Lung (tissue), 12 donors: ENCODE data around the gene HDAC8. TPM values are rescaled to one million over a fixed set of nuclear protein-coding genes. Genes with fewer than 3 reads are reported as not detected.
"Not testable (repeated sequence)": the region's sequence is repeated elsewhere in the genome, so short reads cannot be mapped to it uniquely, and the experiment has no call there.

Experiments used
- ATAC-seq: fragments of 200-7000 bp; cut with Tn5 transposase; one replicate; pipeline ENCODE4 v1.9.1; 2020; ENCODE audit warnings: moderate number of reproducible peaks; ENCODE audit not compliant: insufficient read depth, low FRiP score
- DNase-seq, 3 donors: peaks; one replicate each; pipeline ENCODE4 v3.0.0-alpha.2; 2013 to 2017
- H3K27ac ChIP-seq, 2 donors: one replicate each; pipeline ENCODE4 v1.5.1; 2013; ENCODE audit warnings: mild to moderate bottlenecking in 2 of 2, moderate library complexity in 2 of 2, control low read depth in 1 of 2, inconsistent platforms in 1 of 2, low read depth in 1 of 2, low read length in 1 of 2
- H3K27me3 ChIP-seq, 3 donors: one replicate each; pipeline ENCODE4 v1.5.1; 2013; ENCODE audit warnings: low read length in 2 of 3; ENCODE audit not compliant: control insufficient read depth in 3 of 3, insufficient read depth in 3 of 3
- H3K36me3 ChIP-seq, 4 donors: one replicate each; pipeline ENCODE4 v1.5.1; 2013; ENCODE audit warnings: low read length in 4 of 4, mild to moderate bottlenecking in 1 of 4, moderate library complexity in 1 of 4; ENCODE audit not compliant: control insufficient read depth in 4 of 4, insufficient read depth in 4 of 4
- H3K4me1 ChIP-seq, 5 donors: one replicate each; pipeline ENCODE4 v1.5.1; 2013; ENCODE audit warnings: low read length in 5 of 5, mild to moderate bottlenecking in 2 of 5, moderate library complexity in 1 of 5; ENCODE audit not compliant: control insufficient read depth in 5 of 5, insufficient read depth in 5 of 5
- H3K4me3 ChIP-seq: one replicate; pipeline ENCODE4 v1.5.1; 2013; ENCODE audit warnings: mild to moderate bottlenecking, control low read depth, moderate library complexity
- H3K9ac ChIP-seq, 2 donors: one replicate each; pipeline ENCODE4 v1.5.1; 2013; ENCODE audit warnings: low read length in 2 of 2, control low read depth in 1 of 2; ENCODE audit not compliant: insufficient read depth in 1 of 2
- H3K9me3 ChIP-seq, 4 donors: one replicate each; pipeline ENCODE4 v1.5.1; 2013; ENCODE audit warnings: low read length in 3 of 4, mild to moderate bottlenecking in 1 of 4, moderate library complexity in 1 of 4; ENCODE audit not compliant: control insufficient read depth in 4 of 4, insufficient read depth in 3 of 4
- WGBS, 2 donors: extraction: QIAGEN DNeasy Blood & Tissue Kit; methylation state at CpG; one replicate each; pipeline ENCODE4 v1.1.7; 2013; 5-methylcytosine and 5-hydroxymethylcytosine counted together
- polyA plus RNA-seq, 2 donors: library from polyadenylated mRNA; stranded (reverse); fragments of 200-250 nt; gene quantifications; one replicate each; pipeline ENCODE4 v1.2.1, GENCODE V29; 2013
- total RNA-seq, 2 donors: library from RNA; depleted of rRNA in 1 of 2; stranded (reverse); fragments of >200 nt in 1 of 2; gene quantifications; one replicate each; pipeline ENCODE4 v1.2.1, GENCODE V29; 2014 to 2021
- TF ChIP-seq, protein P1 (sequence below): IDR thresholded peaks from 2 replicates; pipeline ENCODE4 v1.5.1; 2012; ENCODE audit warnings: mild to moderate bottlenecking; ENCODE audit errors: control extremely low read depth, extremely low read depth
- donor health status: control.
- donor health status: control.
- donor health status: Bipolar disorder and iron deficiency.
- donor health status: healthy.
- donor health status: DM: yes; HTN: yes; CAD: no.

HDAC8 gene
- total and polyA plus RNA-seq, 4 donors, result 17.4 to 60.6 (median 38.5) TPM

DNA sequence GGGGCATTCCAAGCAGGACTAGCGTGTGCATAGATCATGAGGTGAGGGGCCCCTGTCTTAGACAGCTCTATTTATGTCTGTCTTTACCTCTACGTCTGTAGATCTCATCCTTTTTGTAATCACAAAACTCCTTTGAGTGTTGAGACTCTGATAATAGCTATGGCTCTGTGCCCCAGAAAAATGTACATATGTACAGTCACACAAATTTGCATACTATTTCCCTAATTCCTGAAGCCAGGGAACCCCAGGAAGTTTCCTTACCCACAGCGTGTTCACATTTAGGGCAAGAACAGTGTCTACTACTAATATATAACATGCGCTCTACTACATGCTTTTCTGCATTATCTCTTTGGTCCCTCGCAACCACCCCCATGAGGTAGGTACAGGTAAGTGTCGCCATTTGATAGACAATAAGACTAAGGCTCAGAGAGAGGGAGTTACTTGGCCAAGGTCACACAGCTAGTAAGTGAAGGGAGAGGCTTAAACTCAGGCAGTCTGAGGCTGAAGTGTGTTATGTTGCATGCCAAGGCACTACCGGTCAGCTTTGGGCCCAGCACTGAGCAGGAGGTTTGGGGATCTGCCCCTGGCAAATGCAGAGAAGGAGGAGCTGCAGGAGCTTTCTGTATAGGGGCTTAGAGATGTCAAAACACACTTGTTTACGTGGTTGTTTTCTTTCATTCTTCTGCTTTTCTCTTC, 245.9 kb downstream of the HDAC8 start:
- Histone ChIP-seq H3K9me3 (peaks cover 0 to 6% (median 0%) of the 10 kb centered on the region in 4 donors), H3K36me3 (peaks cover 0 to 2% (median 0%) of the 10 kb centered on the region in 4 donors), H3K4me1 (no peaks in the 10 kb centered on the region), H3K4me3 (no peak overlapping the region), H3K27me3 (peaks cover 0 to 32% (median 10%) of the 10 kb centered on the region in 3 donors), H3K9ac (no peak overlapping the region), H3K27ac (no peak overlapping the region)
- no peak for ATAC-seq
- WGBS, 2 donors, result 74 to 83% methylated on average over 8 of the region's 8 CpGs
- DNase-seq, result no peak
- TF ChIP-seq, protein P1, sequence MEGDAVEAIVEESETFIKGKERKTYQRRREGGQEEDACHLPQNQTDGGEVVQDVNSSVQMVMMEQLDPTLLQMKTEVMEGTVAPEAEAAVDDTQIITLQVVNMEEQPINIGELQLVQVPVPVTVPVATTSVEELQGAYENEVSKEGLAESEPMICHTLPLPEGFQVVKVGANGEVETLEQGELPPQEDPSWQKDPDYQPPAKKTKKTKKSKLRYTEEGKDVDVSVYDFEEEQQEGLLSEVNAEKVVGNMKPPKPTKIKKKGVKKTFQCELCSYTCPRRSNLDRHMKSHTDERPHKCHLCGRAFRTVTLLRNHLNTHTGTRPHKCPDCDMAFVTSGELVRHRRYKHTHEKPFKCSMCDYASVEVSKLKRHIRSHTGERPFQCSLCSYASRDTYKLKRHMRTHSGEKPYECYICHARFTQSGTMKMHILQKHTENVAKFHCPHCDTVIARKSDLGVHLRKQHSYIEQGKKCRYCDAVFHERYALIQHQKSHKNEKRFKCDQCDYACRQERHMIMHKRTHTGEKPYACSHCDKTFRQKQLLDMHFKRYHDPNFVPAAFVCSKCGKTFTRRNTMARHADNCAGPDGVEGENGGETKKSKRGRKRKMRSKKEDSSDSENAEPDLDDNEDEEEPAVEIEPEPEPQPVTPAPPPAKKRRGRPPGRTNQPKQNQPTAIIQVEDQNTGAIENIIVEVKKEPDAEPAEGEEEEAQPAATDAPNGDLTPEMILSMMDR, result no peak

DNA sequence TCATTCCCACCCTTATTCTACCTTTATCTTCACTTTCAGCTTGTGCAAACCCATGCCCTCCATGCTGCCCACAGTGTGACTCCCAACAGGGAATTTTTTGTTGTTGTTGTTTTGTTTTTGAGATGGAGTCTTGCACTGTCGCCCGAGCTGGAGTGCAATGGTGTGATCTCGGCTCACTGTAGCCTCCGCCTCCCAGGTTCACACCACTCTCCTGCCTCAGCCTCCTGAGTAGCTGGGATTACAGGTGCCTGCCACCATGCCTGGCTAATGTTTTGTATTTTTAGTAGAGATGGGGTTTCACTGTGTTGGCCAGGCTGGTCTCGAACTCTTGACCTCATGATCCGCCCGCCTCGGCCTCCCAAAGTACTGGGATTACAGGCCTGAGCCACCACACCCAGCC, 253.0 kb downstream of the HDAC8 start:
- not testable (repeated sequence) for H3K4me1 ChIP-seq, H3K36me3 ChIP-seq, H3K9me3 ChIP-seq, H3K9ac ChIP-seq, ATAC-seq, DNase-seq, H3K27ac ChIP-seq, H3K4me3 ChIP-seq
- H3K27me3 ChIP-seq, result peaks cover 7 to 26% (median 19%) of the 10 kb centered on the region in 3 donors
- 95 to 100% methylated on average over 8 of the region's 8 CpGs for WGBS, 2 donors

DNA sequence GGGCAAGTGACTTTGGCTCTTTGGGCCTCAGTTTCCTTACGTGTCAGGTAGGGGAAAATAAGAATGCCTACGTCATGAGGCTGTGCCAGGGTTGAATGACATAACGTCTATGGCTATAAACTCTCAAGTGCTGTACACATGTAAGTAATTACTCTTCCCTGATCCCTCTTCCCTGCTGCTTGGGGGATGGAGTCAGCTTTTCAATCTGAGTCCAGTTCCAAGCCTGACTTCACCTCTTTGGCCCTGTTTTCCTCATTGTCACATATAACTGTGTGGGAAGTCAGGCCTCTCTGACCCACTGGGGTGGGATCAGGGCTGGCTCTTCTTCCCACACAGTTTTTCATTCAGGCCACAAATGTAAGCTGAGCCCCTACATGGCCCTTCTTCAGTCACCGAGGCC, 255.5 kb downstream of the HDAC8 start:
- Histone ChIP-seq H3K36me3 (no peaks in the 10 kb centered on the region), H3K27ac (no peak overlapping the region), H3K9ac (no peak overlapping the region), H3K4me1 (peaks cover 0 to 13% (median 0%) of the 10 kb centered on the region in 5 donors), H3K9me3 (no peaks in the 10 kb centered on the region), H3K4me3 (no peak overlapping the region), H3K27me3 (peaks cover 7 to 23% (median 19%) of the 10 kb centered on the region in 3 donors)
- DNase-seq (no peak), ATAC-seq (no peak)
- WGBS, 2 donors, result 83 to 94% methylated on average over 4 of the region's 4 CpGs
- TF ChIP-seq, protein P1, result no peak

DNA sequence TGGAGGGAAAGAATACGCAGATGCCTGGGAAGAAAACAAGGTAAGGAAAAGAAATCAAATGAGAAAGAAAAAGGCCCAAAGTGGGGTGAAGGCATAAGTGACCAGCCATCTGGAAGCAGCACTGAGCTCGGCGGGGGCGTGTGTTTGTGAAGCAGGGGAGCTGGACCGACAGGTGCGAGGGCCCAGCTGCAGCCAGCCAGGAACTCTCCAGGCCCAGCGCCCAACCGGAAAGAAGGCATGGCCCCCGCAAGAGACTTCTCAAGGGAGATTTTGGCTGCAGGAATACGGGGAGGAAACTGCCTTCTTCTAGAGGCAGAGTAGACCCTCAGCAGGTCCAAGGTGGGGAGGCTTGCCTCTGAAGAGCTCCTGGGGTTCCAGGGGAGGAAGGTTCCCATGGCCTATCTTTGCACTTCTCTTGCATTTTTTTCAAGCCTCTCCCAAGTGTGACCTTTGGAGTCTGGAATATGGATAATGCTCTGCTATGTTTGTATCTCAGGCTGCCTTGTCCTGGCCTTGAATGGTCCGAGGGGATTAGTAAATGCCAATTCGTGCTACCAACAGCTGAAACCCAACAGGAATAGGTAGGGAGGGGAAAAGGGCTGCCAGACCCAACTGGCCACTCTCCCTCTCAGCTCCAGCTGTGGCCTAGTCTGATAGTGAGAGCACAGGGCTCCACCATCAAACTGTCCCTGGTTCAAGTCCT, 256.1 kb downstream of the HDAC8 start:
- DNase-seq, result no peak
- Histone ChIP-seq H3K27ac (no peak overlapping the region), H3K36me3 (no peaks in the 10 kb centered on the region), H3K4me3 (no peak overlapping the region), H3K27me3 (peaks cover 7 to 28% (median 24%) of the 10 kb centered on the region in 3 donors), H3K9ac (no peak overlapping the region), H3K4me1 (peaks cover 0 to 13% (median 0%) of the 10 kb centered on the region in 5 donors), H3K9me3 (no peaks in the 10 kb centered on the region)
- ATAC-seq, result no peak
- WGBS, 2 donors, result 53 to 90% methylated on average over 9 to 12 of the region's 12 CpGs
- TF ChIP-seq, protein P1, result no peak
